ENCODE results near the gene IRF2.
A peak's percentile ranks its signal among the peaks of the same experiment; 100 is the strongest.

Gene IRF2

GRCh38 chr4:184464759-184465454, 9.4 kb downstream of the IRF2 start:
- Mint-ChIP-seq H3K36me3 (peaks cover 17 to 41% of the 10 kb centered on the region in 2 donors), H3K27ac (peak overlapping the region; percentile 82), H3K27me3 (no peaks in the 10 kb centered on the region), H3K4me3 (no peak overlapping the region), H3K4me1 (peaks cover 45 to 94% of the 10 kb centered on the region in 2 donors), H3K9me3 (no peaks in the 10 kb centered on the region)
- ATAC-seq (replicated peaks), result no peak
- no peak for DNase-seq

- no peak overlapping the region for H3K4me3 Mint-ChIP-seq
- no peaks in the 10 kb centered on the region for H3K27me3 Mint-ChIP-seq
- no peak overlapping the region for H3K27ac Mint-ChIP-seq
- ATAC-seq (replicated peaks) (no peak), DNase-seq (no peak)
- peaks cover 20 to 40% of the 10 kb centered on the region in 2 donors for H3K36me3 Mint-ChIP-seq
- no peaks in the 10 kb centered on the region for H3K9me3 Mint-ChIP-seq
- peaks cover 44 to 95% of the 10 kb centered on the region in 2 donors for H3K4me1 Mint-ChIP-seq
These were observed 10.5 kb downstream of the IRF2 start for GRCh38 chr4:184463856-184464255.

GRCh38 chr4:184463158-184463557, 11.2 kb downstream of the IRF2 start:
- Mint-ChIP-seq H3K27me3 (no peaks in the 10 kb centered on the region), H3K4me1 (peaks cover 45 to 96% of the 10 kb centered on the region in 2 donors), H3K4me3 (no peak overlapping the region), H3K27ac (no peak overlapping the region), H3K9me3 (no peaks in the 10 kb centered on the region), H3K36me3 (peaks cover 21 to 43% of the 10 kb centered on the region in 2 donors)
- ATAC-seq (replicated peaks) (no peak), DNase-seq (no peak)

GRCh38 chr4:184462724-184463123, 11.6 kb downstream of the IRF2 start:
- no peak for ATAC-seq (replicated peaks)
- Mint-ChIP-seq H3K27me3 (no peaks in the 10 kb centered on the region), H3K4me3 (no peak overlapping the region), H3K27ac (no peak overlapping the region), H3K4me1 (peaks cover 49 to 96% of the 10 kb centered on the region in 2 donors), H3K9me3 (no peaks in the 10 kb centered on the region), H3K36me3 (peaks cover 21 to 47% of the 10 kb centered on the region in 2 donors)
- no peak for DNase-seq

GRCh38 chr4:184461711-184462441, 12.5 kb downstream of the IRF2 start:
- DNase-seq, result no peak

GRCh38 chr4:184460499-184461285, 13.7 kb downstream of the IRF2 start:
- DNase-seq, result no peak
- Mint-ChIP-seq H3K27ac (peak overlapping the region; percentile 89), H3K9me3 (no peaks in the 10 kb centered on the region), H3K36me3 (peaks cover 29 to 55% of the 10 kb centered on the region in 2 donors), H3K27me3 (no peaks in the 10 kb centered on the region), H3K4me1 (peaks cover 61 to 96% of the 10 kb centered on the region in 2 donors), H3K4me3 (peak overlapping the region; percentile 66 to 70)
- ATAC-seq (replicated peaks), result no peak

More at GRCh38 chr4:184461711-184462441, 12.5 kb downstream of the IRF2 start:
- Mint-ChIP-seq H3K9me3 (no peaks in the 10 kb centered on the region), H3K27ac (peak overlapping the region; percentile 91), H3K4me3 (peak overlapping the region; percentile 66 to 75), H3K4me1 (peaks cover 53 to 96% of the 10 kb centered on the region in 2 donors), H3K27me3 (no peaks in the 10 kb centered on the region), H3K36me3 (peaks cover 21 to 49% of the 10 kb centered on the region in 2 donors)
- no peak for ATAC-seq (replicated peaks)

- Mint-ChIP-seq H3K4me3 (no peak overlapping the region), H3K9me3 (no peaks in the 10 kb centered on the region), H3K27ac (peak overlapping the region; percentile 75), H3K36me3 (peaks cover 30 to 53% of the 10 kb centered on the region in 2 donors), H3K4me1 (peaks cover 63 to 96% of the 10 kb centered on the region in 2 donors), H3K27me3 (no peaks in the 10 kb centered on the region)
- ATAC-seq (replicated peaks) (peak; percentile 27 to 38), DNase-seq (no peak)
These were observed 14.9 kb downstream of the IRF2 start for GRCh38 chr4:184459413-184459812.

GRCh38 chr4:184457535-184458249, 16.7 kb downstream of the IRF2 start:
- Mint-ChIP-seq H3K36me3 (peaks cover 25 to 48% of the 10 kb centered on the region in 2 donors), H3K27ac (peak overlapping the region; percentile 72), H3K4me3 (peak overlapping the region; percentile 44 to 60), H3K4me1 (peaks cover 58 to 96% of the 10 kb centered on the region in 2 donors), H3K27me3 (no peaks in the 10 kb centered on the region), H3K9me3 (no peaks in the 10 kb centered on the region)
- ATAC-seq (replicated peaks) (peak; percentile 59 to 65), DNase-seq (no peak)

- Mint-ChIP-seq H3K27ac (peak overlapping the region; percentile 37), H3K27me3 (no peaks in the 10 kb centered on the region), H3K9me3 (no peaks in the 10 kb centered on the region), H3K4me3 (no peak overlapping the region), H3K4me1 (peaks cover 63 to 95% of the 10 kb centered on the region in 2 donors), H3K36me3 (peaks cover 25 to 49% of the 10 kb centered on the region in 2 donors)
- DNase-seq, result no peak
- no peak for ATAC-seq (replicated peaks)
These were observed 18.0 kb downstream of the IRF2 start for GRCh38 chr4:184456337-184456736.

GRCh38 chr4:184455299-184455698, 19.1 kb downstream of the IRF2 start:
- peaks cover 65 to 93% of the 10 kb centered on the region in 2 donors for H3K4me1 Mint-ChIP-seq
- ATAC-seq (replicated peaks) (no peak), DNase-seq (no peak)
- no peak overlapping the region for H3K27ac Mint-ChIP-seq
- H3K4me3 Mint-ChIP-seq, result no peak overlapping the region
- H3K36me3 Mint-ChIP-seq, result peaks cover 29 to 52% of the 10 kb centered on the region in 2 donors
- no peaks in the 10 kb centered on the region for H3K27me3 Mint-ChIP-seq
- no peaks in the 10 kb centered on the region for H3K9me3 Mint-ChIP-seq

GRCh38 chr4:184453365-184454160, 20.8 kb downstream of the IRF2 start:
- peaks cover 70 to 92% of the 10 kb centered on the region in 2 donors for H3K4me1 Mint-ChIP-seq
- peak; percentile 18 for DNase-seq
- peak; percentile 85 to 86 for ATAC-seq (replicated peaks)
- H3K4me3 Mint-ChIP-seq, result peak overlapping the region; percentile 53 to 64
- no peaks in the 10 kb centered on the region for H3K27me3 Mint-ChIP-seq
- peaks cover 30 to 52% of the 10 kb centered on the region in 2 donors for H3K36me3 Mint-ChIP-seq
- H3K27ac Mint-ChIP-seq, result peak overlapping the region; percentile 91
- no peaks in the 10 kb centered on the region for H3K9me3 Mint-ChIP-seq

GRCh38 chr4:184452740-184453139, 21.6 kb downstream of the IRF2 start:
- no peak for DNase-seq
- H3K27me3 Mint-ChIP-seq, result no peaks in the 10 kb centered on the region
- H3K9me3 Mint-ChIP-seq, result no peaks in the 10 kb centered on the region
- H3K4me3 Mint-ChIP-seq, result no peak overlapping the region
- H3K36me3 Mint-ChIP-seq, result peaks cover 28 to 50% of the 10 kb centered on the region in 2 donors
- no peak for ATAC-seq (replicated peaks)
- peak overlapping the region; percentile 25 for H3K27ac Mint-ChIP-seq
- peaks cover 70 to 92% of the 10 kb centered on the region in 2 donors for H3K4me1 Mint-ChIP-seq

- Mint-ChIP-seq H3K27ac (no peak overlapping the region), H3K9me3 (no peaks in the 10 kb centered on the region), H3K27me3 (no peaks in the 10 kb centered on the region), H3K4me1 (peaks cover 66 to 92% of the 10 kb centered on the region in 2 donors), H3K36me3 (peaks cover 24 to 49% of the 10 kb centered on the region in 2 donors), H3K4me3 (no peak overlapping the region)
- ATAC-seq (replicated peaks) (no peak), DNase-seq (no peak)
These were observed 22.6 kb downstream of the IRF2 start for GRCh38 chr4:184451726-184452125.

Measured in stimulated activated naive B cell treated with anti-CD40 and anti-IgM and Interleukin-4, amounts not matched to agents 10 μg/mL and 1 μg/mL and 100 μg/mL, for 72 hours (primary cell).